HPDE6-E6E7 (cell line): Measurements from ENCODE around the gene EEF1AKMT3.

ENCODE experiments used
- DNase-seq: peaks from one replicate; pipeline ENCODE4 v3.0.0; 2011; ENCODE audit warnings: missing footprints; ENCODE audit errors: extremely low spot score

The EEF1AKMT3 gene

DNA sequence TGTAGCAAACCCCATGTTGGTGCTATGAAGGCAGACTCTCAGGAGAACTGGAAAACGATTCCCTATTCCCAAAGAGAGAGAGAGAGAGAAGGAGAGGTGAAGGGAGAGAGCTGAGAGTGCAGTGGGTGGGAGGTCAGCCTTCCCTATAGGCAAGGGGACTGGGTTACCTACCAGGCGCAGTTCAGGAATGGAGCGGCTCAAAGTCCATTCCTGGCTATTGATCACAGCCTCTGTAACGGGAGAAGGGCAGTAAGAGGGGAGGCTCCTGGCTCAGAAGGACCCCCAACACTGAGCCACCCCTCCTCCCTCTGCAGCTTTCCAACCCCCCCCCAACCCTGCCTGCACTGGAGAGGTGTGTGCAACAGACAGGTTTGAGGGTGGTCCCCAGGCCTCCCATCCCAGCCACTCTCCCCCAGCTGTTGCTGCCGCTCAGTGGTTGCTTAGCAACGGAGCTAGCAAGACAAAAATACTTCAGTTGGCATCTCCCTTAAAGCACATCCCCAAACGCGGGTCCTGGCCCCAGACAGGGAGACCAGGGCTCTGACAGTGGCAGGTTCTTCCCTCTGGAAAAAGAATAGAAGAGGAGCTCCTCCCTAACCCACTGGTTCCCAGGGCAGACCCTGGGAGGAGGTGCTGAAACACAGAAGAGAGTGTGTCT is 37.1 kb upstream of the EEF1AKMT3 start:
- DNase-seq, result no peak

DNA sequence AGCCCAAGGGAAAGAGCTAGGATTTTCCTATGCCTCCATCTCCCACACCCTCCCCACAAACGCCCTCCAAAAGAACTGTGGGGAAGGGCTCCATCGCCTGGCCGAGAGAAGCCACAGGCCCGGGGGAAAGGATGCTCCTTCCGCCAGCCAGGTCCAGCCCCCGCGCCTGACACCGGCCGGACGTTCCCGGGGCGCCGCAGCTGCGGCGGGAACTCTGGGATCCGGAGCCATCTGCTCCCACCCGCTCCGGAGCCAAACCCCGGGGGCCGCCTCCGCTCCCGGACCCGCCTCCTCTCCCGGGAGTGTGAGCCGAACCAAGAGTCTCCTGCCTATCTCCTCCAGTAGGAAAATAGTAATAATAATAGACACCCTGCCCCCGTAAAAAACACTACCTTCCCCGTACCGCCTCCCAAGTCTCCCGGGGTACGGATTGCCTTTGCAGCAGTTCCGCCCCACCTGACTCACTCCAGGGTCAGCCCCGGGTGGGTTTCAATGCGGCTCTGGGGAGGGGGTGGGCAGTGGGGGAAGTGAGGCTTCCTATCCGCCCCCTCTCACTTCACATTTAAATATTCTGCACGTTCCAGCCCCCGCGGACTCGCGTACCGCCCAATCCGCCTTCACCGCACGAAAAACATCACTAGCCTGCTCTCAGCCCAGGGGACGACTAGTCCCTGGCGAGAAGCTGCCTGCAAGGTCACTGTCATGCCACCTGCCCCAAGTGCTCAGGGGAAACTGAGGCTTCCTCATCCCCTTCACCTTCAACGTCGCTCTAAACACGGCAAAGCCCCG is 36.3 kb upstream of the EEF1AKMT3 start:
- DNase-seq, result no peak

DNA sequence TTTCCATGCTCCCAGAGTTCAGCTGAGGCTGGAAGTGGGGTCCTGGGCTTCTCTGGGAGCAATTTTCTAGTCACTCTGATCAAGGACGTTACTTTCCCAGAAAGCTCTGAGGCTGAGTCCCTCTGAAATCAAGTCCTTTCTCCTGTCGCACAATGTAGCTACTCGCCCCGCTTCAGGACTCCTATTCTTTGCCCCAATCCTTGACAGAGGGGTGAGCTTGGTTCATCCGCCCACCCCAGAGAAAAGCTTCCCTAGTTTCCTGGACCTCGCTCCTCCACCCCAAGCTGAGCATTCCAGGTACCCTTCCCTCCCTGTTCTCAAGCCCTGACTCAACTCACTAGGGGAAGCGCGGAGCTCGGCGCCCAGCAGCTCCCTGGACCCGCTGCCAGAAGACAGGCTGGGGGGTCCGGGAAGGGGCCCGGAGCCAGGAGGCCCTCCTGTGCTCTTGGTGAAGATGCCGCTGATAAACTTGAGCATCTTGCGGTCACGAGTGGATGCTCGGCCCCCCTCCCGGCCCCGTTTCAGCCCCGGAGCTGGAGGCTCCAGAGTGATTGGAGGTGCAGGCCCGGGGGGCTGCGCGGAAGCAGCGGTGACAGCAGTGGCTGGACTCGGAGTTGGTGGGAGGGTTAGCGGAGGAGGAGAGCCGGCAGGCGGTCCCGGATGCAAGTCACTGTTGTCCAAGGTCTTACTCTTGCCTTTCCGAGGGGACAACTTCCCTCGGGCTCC is 35.5 kb upstream of the EEF1AKMT3 start:
- DNase-seq, result no peak

DNA sequence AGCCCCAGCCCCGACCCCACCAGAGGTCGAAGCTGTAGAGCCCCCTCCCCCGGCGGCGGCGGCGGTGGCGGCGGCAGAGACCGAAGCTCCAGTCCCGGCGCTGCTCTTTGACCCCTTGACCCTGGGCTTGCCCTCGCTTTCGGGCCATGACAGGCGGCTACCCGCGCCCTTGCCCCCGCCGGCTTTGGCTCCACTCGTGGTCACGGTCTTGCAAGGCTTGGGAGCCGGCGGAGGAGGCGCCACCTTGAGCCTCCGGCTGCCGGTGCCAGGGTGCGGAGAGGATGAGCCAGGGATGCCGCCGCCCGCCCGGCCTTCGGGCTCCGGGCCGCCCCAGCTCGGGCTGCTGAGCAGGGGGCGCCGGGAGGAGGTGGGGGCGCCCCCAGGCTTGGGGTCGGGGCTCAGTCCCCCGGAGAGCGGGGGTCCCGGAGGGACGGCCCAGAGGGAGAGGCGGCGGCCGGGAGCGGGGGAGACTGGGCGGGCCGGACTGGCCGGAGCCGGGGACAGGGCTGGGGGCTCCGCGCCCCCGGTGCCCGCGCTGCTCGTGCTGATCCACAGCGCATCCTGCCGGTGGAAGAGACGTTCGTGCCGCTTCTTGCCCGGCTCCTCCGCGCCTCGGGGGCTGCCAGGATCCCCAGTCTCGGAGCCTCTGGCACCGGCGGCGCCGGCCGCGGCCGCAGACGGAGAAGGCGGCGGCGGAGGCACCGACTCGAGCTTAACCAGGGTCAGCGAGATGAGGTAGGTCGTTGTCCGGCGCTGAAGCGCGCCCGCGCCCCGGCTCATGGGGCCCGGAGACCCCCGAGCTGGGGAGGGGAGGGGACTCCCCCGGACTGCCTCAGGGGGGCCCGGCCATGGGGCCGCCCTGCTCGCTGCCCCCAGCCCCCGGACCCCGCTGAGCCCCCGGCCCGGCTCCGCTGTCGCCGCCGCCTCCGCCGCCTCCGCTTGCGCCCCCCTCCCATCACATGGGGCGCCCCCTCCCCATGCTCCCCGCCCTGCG is 34.6 kb upstream of the EEF1AKMT3 start:
- DNase-seq, result no peak

DNA sequence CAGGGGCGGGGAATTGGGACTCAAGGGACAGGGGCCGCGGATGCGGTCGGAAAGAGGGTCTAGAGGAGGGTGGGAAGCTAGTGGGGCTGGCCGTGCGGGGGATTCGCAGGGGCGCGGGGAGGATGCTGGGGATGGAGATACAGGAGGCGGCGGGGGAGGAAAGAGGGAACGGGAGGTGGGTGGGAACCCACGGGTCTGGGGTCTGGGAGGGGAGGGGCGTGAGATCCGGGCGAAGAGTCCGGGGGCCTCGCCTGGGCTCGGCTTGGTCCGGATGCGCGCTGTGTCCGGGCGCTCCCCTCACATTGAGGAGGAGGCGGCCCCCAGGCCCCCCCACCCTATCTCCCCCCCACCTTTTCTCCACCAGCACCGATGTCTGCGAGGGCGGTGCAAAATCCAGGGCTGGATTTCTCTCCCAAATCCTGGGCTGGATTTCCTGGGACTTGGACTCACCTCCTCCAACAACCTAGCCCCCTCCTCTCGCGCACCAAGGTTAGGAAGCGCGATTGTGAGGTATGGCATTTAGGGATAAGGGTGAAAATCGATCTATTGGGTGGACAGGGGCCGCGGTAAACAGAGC is 33.7 kb upstream of the EEF1AKMT3 start, which contains the start of gene AGAP2:
Gene AGAP2 (minus strand): TSS at position 82 of the 577 bp plus-strand sequence. CDS start 496 bp downstream, outside the sequence.
- DNase-seq, result no peak

DNA sequence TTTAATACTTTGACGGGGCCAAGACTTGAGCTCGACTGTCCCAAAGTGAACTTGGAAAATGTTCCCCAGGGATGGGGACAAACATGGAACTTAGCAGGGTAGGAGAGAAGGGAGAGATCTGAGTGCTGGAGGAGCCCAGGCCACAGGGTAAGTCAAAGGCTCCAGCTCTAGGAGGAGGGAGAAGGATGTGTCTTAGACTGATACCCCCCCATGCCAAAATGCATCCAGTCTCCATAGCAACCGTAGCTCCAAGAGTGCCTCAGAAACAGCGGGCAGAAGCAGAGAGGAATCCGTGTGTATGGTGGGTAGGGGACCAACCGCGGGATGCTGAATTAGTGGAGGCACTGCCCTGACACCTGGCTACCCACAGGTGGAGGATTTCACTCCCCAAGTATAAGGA is 33.0 kb upstream of the EEF1AKMT3 start:
- no peak for DNase-seq

DNA sequence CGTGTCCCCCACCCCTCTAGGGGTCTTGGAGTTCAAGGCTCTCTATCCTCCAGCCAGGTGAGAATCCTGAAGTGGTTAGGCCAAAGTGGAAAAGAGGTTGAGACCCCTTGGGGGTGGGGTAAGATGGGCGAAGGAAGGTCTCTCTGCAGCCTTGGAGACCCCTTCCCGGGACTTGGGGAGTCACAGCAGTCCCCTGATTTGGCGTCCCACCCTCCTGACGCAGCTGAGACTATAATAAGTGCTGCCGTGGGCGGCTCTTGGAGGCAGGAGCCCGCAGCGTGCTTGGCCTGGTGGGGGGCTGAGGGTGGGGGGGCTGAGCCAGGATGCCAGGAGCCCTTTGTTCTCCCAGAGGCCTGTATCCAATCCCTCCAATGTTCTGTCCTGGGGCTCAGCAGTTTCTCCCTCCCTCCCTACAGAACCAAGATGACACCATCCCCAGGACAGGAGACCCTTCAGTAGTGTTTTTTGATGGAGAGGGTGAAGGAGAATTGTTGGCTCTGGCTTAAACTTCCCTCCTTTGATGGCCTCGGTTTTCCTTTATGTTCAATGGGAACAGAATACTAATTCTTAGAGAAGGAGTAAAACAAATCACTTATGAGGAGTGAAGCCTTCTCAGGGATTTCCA is 32.4 kb upstream of the EEF1AKMT3 start:
- DNase-seq, result no peak

DNA sequence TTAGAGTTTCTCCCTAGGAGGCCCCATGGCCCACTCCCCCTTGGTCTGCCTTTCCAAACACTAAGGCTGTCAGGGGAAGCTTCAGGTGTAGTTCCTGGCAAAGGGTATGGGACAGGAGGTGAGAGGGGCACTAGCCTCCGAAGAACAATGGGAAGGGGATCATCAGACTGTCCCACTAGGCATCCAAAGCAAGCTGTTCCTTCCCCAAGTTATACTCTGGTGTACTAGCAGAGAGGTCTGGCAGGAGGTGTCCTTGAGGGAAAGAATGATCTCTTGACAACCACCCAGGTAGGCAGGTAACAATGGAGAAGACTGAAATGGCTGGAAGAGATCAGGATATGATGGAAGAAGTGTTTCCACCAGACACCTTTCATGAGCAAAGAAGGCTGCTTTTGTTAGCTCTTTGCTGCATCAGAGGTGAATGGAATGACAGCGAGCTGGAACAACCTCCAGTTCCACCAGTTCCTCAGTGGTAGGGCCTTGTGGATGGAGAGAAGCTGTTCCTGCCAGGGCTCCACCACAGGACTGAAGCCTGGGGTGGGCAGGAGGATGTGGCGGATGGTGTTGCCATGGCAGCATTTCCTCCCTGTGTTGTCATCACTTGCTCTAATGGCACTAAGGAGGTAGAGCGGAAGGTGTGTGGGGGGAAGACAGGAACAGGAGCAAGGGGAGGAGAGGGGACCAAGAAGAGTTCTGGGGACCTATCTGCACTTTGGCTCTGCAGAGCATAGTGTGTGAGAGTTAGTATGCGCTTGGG is 31.6 kb upstream of the EEF1AKMT3 start:
- no peak for DNase-seq

DNA sequence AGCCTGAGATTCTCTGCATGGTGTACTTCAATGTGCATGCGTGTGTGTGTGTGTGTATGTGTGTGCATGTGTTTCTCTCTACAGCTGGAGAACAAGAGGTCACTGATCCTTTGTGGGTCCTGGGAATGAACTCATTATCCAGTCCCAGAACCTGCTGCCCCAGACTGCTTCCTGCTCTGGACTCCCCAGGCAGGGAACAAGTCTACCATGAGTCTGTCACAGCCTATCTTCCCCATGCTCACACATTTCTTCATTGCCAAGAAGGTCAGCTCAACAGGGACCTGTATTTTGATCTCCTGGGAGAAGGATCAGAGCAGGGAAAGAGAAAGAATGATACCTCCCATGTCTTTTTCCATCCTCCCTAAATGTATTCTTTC is 31.0 kb upstream of the EEF1AKMT3 start:
- no peak for DNase-seq

DNA sequence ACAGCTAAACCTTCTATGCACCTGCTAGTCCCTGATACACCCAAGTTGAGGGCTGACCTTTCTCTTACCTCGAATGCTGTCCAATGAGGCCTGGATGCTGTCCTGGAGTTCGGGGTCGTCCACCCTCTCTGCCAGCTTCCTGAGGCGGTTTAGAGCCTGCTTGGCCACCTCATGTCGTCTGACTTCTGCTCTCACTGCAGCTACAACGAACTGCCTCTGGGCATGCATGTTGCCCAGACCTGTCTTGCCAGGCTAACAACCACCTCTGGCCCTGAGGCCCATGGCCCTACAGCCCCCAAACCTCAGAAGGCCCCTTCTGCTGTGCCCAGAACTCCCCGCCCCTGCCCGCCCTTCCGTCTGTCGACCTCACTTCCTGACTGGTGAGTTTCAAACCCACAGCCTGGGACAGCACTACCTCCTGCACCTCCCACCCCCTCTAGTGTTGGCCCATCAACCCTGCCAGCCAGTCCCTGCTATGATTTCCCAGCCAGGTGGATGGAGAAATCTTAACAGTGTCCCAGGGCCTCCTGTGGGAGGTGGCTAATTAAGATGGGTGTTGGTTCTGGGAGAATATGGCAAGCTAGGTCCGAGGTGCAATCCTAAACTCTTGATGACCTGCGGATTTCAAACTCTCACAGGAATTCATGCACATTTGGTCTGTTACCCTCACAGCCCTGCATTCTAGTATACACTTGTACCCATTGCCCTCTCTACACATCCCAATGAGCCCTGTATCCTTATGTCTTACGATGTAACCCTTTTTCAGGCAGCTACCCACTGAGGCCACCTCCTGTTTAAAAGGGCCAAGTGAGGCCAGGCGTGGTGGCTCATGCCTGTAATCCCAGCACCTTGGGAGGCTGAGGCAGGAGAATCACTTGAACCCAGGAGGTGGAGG is 30.3 kb upstream of the EEF1AKMT3 start:
- DNase-seq, result no peak

DNA sequence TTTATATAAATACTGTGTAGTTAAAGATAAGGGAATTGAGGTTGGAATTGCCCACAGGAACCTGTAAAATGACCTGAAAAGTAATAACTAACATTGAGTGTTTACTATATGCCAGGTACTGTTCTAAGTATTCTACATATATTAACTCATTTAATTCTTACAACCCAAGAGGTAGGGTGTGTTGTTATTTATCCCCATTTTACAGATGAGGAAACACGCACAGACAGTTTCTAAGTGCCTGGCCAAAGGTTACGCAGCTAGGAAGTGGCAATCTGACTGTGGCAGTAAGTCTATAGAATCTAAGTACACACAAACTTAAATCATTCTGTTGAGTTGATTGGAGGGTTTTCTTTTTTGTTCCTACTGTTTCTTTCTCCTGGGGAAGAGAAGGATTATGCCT is 28.6 kb upstream of the EEF1AKMT3 start:
- no peak for DNase-seq

DNA sequence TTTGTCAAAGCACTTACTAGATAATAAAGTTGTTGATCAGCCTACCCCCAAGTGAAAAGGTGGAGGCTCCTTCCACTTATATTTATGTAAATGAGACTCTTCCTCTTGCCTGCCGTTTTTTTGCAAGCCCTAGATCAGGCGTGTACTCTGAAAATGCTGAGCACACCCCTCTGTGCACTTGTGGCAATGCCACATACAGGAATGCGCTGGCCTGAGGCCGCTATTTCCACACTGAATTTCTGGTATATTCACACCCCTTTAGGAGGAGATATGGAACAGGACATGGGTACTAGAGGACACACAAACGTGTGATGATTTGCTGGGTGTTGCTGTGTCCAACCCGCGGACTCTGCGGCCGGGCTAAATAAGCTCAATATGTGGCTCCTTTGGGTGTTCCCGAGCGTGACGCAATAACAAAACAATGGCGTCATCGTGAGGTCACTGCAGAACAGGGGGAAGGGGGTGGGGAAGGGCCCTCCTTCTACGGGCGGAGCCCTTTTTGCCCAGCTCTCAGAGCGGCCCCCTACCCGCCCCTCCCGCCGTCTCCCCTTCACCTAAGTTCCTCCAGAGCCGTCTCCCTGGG is 28.1 kb upstream of the EEF1AKMT3 start:
- DNase-seq, result no peak

DNA sequence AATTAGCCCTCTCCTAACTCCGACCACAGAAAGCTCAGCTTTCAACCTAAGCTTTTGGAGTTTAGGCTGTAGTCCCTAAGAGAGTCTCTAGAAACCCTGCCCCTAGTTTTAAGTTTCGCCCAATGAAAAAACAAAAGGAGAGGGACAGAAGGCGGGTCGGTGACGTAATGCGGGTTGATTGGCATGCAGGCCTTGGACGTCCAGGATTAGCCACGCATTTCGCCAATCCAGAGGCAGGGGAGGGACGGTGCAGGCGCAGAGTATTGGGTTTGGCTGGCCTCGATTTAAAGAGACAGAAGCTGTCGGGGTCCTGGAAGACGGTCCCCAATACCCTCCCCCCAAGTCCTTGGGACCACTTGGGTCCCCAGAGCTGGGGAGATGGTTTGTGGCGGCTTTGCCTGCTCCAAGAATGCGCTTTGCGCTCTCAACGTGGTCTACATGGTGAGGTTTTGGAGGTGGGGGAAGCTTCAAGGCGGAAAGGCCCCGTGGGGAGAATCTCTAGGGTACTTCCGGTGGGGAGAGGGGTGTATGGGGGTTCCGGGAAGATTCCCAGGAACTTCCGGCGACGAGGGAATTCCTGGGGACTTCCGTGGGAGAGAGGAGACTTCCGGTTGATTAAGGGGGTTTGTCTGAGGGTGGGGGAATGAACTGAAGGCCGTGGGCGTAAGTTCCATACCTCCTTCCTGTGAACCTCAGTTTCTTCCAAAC is 27.5 kb upstream of the EEF1AKMT3 start, which contains the start of gene TSPAN31:
Gene TSPAN31 (plus strand): TSS at position 263 of the 708 bp plus-strand sequence. CDS start 116 bp downstream, at position 379.
- DNase-seq, result peak; percentile 97

DNA sequence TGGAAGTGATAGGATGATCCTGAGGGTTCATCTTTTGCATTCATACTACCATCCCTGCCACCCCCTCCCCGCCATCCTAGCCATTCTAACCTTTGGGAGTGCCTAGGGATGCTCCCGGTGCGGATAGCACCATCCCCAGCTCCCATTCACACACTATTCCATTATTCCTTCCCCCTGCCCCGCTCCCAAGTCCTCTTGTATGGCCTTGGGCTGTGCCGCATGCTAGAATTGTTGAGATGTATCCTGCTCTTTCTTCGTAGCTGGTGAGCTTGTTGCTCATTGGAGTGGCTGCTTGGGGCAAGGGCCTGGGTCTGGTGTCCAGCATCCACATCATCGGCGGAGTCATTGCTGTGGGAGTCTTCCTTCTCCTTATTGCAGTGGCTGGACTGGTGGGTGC is 26.9 kb upstream of the EEF1AKMT3 start:
- DNase-seq, result no peak

DNA sequence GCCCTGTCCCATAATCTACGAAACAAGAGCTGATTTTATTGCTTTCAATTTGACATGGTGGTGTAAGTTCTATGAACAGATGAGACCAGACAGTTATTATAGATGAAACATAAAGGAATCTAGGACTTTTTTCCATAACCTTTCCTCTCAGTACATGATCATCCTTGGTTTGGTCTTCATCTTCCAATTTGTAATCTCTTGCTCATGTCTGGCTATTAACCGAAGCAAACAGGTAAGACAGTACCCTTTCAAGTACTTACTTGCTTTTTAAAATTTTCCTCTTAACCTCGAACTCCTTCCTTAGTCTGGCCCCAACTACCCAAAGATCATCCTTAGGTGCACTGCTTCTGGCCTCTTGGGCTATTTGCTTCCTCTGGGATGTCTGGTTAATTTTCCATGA is 26.4 kb upstream of the EEF1AKMT3 start:
- DNase-seq, result no peak

DNA sequence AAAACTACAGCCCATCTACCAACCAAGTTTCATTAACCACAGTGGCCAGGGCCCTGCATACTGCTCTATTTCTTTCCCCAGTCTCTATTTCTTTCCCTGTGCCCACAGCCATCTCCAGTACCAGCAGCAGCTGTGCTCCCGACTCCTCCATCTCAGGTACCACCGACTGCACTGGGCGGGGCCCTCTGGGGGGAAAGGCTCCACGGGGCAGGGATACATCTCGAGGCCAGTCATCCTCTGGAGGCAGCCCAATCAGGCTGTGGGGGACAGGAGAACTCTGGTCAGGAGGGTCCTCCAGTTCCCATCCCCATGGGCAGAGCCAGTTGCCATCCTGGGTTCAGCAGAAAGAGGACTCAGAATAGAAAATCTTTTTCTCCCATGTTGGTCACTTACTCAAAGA is 23.4 kb upstream of the EEF1AKMT3 start:
- DNase-seq, result no peak

DNA sequence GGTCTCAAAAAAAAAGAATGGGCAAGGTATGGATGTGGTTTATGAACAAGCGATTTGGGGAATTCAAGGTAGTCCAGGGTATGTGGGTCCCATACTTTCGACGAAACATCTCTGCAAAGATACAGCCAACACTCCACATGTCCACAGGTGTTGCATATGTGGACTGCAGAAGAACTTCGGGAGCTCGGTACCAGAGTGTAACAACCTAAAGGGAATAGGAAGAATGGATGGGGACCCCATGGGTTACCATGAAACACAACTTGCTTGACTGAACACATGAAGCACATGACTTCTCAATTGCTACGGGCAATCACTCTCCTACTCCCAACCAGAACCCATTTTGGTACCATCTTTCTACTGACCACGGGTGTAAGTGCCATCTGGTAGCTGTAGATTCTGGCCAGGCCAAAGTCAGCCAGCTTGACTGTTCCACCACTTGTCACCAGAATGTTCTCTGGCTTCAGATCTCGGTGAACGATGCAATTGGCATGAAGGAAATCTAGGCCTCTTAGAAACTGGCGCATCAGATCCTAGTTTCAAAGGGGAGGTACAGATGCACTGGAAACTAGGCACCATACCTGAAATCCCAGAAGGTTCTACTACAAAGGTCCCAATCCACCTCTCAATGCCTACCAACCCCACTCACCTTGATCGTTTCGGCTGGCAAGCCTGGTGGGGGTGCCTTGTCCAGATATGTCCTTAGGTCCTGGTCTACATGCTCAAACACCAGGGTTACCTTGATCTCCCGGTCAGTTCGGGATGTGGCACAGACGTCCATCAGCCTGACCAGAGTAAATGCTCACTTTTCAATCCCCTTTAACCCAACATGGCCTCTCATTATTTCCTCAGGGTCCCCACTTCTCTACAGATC is 21.6 kb upstream of the EEF1AKMT3 start:
- DNase-seq, result no peak
